Measurements from ENCODE around the gene RALB. TPM values are rescaled to one million over a fixed set of nuclear protein-coding genes. Genes with fewer than 3 reads are reported as not detected.
A peak's percentile ranks its signal among the peaks of the same experiment; 100 is the strongest.

Gene RALB
- total RNA-seq, 2 donors from 2014 or later: 21.9 to 50.2 TPM

DNA sequence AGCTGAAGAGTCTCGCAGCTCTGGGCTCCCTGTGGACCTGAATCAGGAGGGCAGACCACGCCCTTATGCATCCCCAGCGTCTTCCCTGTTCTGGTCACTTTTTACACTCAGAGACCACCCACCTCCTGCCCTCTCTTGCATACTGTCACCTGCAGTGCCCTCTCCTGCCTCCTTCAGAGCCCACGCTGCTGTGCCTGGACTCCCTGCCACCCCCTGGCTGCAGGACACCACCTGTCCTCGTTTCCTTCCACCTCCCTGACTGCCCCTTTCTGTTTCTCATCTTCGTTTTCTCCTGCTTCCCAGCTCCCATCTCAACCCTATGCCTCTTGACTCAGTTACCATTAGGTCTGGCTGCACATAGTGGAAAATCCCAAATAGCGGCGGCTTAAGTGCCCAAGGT is 84.1 kb downstream of the RALB start:
- no peaks in the 10 kb centered on the region for H3K9me3 ChIP-seq
- TF ChIP-seq, protein P1, sequence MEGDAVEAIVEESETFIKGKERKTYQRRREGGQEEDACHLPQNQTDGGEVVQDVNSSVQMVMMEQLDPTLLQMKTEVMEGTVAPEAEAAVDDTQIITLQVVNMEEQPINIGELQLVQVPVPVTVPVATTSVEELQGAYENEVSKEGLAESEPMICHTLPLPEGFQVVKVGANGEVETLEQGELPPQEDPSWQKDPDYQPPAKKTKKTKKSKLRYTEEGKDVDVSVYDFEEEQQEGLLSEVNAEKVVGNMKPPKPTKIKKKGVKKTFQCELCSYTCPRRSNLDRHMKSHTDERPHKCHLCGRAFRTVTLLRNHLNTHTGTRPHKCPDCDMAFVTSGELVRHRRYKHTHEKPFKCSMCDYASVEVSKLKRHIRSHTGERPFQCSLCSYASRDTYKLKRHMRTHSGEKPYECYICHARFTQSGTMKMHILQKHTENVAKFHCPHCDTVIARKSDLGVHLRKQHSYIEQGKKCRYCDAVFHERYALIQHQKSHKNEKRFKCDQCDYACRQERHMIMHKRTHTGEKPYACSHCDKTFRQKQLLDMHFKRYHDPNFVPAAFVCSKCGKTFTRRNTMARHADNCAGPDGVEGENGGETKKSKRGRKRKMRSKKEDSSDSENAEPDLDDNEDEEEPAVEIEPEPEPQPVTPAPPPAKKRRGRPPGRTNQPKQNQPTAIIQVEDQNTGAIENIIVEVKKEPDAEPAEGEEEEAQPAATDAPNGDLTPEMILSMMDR (IDR thresholded peaks at IDR 0.05): no peak
- DNase-seq (ENCODE audit: low spot score) (no peak), ATAC-seq (ENCODE audit: insufficient number of reproducible peaks, low FRiP score, low read depth) (no peak)
- H3K27ac ChIP-seq: no peak overlapping the region
- no peaks in the 10 kb centered on the region for H3K36me3 ChIP-seq
- H3K27me3 ChIP-seq (replicated peaks; ENCODE audit: insufficient read depth): peaks cover 4% of the 10 kb centered on the region
- H3K4me3 ChIP-seq: no peak overlapping the region
- H3K4me1 ChIP-seq (ENCODE audit: control insufficient read depth in 1 of 2, low read depth in 2 of 2): no peaks in the 10 kb centered on the region

DNA sequence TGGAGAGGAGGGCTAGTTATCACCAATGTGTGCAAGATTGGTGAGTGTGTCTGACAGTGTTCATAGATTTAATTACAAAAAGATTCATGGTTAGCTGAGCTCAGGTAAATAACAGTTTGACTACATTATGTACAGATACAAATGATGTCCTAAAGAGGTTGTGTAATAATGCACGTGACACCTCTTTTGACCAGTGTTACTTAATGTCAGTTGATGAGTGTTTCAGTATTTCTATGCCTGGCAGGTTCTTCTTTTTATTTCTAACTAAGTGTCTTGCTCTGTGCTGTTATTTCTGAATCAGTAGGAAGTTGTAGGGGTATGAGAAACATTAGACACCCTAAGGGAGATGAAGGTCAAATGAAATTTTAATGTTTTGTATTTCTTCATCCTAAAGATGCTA is 85.4 kb downstream of the RALB start:
- TF ChIP-seq, protein P1 (IDR thresholded peaks at IDR 0.05): no peak
- DNase-seq (ENCODE audit: low spot score) (no peak), ATAC-seq (ENCODE audit: insufficient number of reproducible peaks, low FRiP score, low read depth) (no peak)
- Histone ChIP-seq H3K27ac (no peak overlapping the region), H3K27me3 (replicated peaks; ENCODE audit: insufficient read depth) (peaks cover 4% of the 10 kb centered on the region), H3K36me3 (no peaks in the 10 kb centered on the region), H3K4me1 (ENCODE audit: control insufficient read depth in 1 of 2, low read depth in 2 of 2) (peaks cover 0 to 3% of the 10 kb centered on the region in 2 donors), H3K9me3 (no peaks in the 10 kb centered on the region), H3K4me3 (no peak overlapping the region)

DNA sequence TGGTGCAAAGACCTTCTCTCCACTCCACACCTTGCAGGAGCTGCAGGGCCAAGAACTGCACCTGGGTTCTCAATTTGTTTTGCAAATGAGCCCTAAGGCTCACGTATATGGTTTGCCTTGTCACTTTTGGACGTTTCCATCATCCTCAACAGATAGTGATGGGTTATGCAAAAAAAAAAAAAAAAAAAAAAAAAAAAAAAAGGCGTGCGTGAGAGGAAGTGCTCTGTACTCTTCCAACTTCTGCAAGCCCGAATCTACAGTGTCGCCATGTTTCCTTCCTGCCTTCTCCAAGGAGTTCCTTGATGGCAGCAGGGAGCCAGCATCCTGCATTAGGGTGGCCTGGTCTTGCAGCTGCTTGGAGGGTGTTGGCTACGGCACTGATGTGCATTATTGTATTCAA is 89.3 kb downstream of the RALB start:
- H3K27me3 ChIP-seq (replicated peaks; ENCODE audit: insufficient read depth): peaks cover 4% of the 10 kb centered on the region
- TF ChIP-seq, protein P1 (IDR thresholded peaks at IDR 0.05): no peak
- DNase-seq (ENCODE audit: low spot score): no peak

DNA sequence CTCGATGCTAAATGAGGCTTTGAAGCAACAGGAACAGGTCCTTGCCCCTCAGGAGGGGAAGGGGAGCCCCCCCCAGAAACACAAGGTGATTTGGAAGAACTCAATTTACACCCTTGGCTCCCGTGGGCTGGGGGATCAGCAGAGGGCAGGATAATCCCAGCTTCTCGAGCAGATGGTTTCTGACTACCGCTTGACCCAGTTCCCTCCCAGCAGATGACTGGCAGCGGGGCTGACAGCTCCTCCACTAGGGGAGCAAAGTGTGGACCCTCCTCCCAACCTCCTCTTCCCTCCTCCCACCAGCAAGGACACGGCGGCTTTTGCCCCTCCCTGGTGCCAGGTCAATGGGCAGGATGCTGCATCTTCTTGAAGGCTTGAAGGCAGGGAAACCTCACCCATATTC is 89.8 kb downstream of the RALB start:
- peaks cover 4% of the 10 kb centered on the region for H3K27me3 ChIP-seq (replicated peaks; ENCODE audit: insufficient read depth)
- peak overlapping the region in 1 of 2 donors; percentile 3 for H3K27ac ChIP-seq
- TF ChIP-seq, protein P1 (IDR thresholded peaks at IDR 0.05): no peak
- ATAC-seq (ENCODE audit: insufficient number of reproducible peaks, low FRiP score, low read depth) (no peak), DNase-seq (ENCODE audit: low spot score) (no peak)
- H3K9me3 ChIP-seq: no peaks in the 10 kb centered on the region
- H3K4me3 ChIP-seq: no peak overlapping the region
- H3K4me1 ChIP-seq (ENCODE audit: control insufficient read depth in 1 of 2, low read depth in 2 of 2): peaks cover 24 to 36% of the 10 kb centered on the region in 2 donors
- no peaks in the 10 kb centered on the region for H3K36me3 ChIP-seq

More for the DNA sequence above, 89.3 kb downstream of the RALB start:
- no peak overlapping the region for H3K4me3 ChIP-seq
- no peak for ATAC-seq (ENCODE audit: insufficient number of reproducible peaks, low FRiP score, low read depth)
- peaks cover 19 to 33% of the 10 kb centered on the region in 2 donors for H3K4me1 ChIP-seq (ENCODE audit: control insufficient read depth in 1 of 2, low read depth in 2 of 2)
- no peaks in the 10 kb centered on the region for H3K9me3 ChIP-seq
- H3K36me3 ChIP-seq: no peaks in the 10 kb centered on the region
- H3K27ac ChIP-seq: no peak overlapping the region

DNA sequence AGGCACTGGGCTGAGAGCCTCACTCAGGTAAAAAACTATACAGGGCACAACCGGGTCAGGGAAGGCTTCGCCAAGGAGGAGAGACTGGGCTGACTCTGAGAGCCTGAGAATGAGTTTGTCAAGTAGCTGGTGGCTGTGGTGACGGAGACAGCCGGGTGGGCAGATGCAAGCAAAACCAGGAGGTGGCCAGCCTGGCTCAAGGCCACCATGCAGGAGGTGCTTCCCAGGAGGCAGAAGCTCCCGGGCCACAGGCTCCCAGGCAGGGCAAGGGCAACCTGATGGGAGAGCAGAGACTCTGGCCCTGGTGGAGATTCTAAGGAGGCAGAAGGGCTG is 90.4 kb downstream of the RALB start:
- TF ChIP-seq, protein P1 (IDR thresholded peaks at IDR 0.05): no peak
- Histone ChIP-seq H3K9me3 (no peaks in the 10 kb centered on the region), H3K27me3 (replicated peaks; ENCODE audit: insufficient read depth) (peaks cover 4% of the 10 kb centered on the region), H3K27ac (peak overlapping the region in 1 of 2 donors; percentile 3), H3K36me3 (no peaks in the 10 kb centered on the region), H3K4me1 (ENCODE audit: control insufficient read depth in 1 of 2, low read depth in 2 of 2) (peaks cover 27 to 41% of the 10 kb centered on the region in 2 donors), H3K4me3 (peak overlapping the region; percentile 67)
- DNase-seq (ENCODE audit: low spot score): no peak
- no peak for ATAC-seq (ENCODE audit: insufficient number of reproducible peaks, low FRiP score, low read depth)
